SK-N-MC (cell line): Measurements from ENCODE around the gene CNOT6.

ENCODE experiments used
- DNase-seq: peaks from one replicate; pipeline ENCODE4 v3.0.0-alpha.2; 2011; ENCODE audit warnings: low read depth, low spot score
- H3K27ac ChIP-seq: fragments of 200-600 bp; sonication (generic); 2 replicates; pipeline ENCODE4 v1.5.1; 2016; ENCODE audit warnings: mixed run types
- H3K36me3 ChIP-seq: fragments of 200-600 bp; sonication (generic); 2 replicates; pipeline ENCODE4 v1.6.1; 2017; ENCODE audit warnings: antibody characterized with exemption, low read length, mixed read lengths; ENCODE audit not compliant: insufficient read depth
- H3K4me3 ChIP-seq: fragments of 200-600 bp; sonication (generic); 2 replicates; pipeline ENCODE4 v1.5.1; 2016
- H3K9ac ChIP-seq: fragments of 200-600 bp; sonication (generic); 2 replicates; pipeline ENCODE4 v1.8.0; 2017; ENCODE audit warnings: mixed run types, mixed read lengths; ENCODE audit not compliant: insufficient read length
- H3K9me3 ChIP-seq: fragments of 200-600 bp; sonication (generic); 2 replicates; pipeline ENCODE4 v1.6.1; 2017; ENCODE audit warnings: low read depth, mild to moderate bottlenecking, antibody characterized with exemption, low read length, moderate library complexity, mixed read lengths
- EZH2 ChIP-seq: fragments of 200-600 bp; sonication (generic); IDR thresholded peaks from one replicate; pipeline ENCODE4 v1.6.1; 2017; ENCODE audit warnings: antibody characterized with exemption
- FOXP2 ChIP-seq: optimal IDR thresholded peaks from 2 replicates; pipeline ENCODE3; 2011; ENCODE audit warnings: mild to moderate bottlenecking, moderate library complexity; ENCODE audit not compliant: insufficient read depth; ENCODE audit errors: extremely low read length, control extremely low read depth
- POLR2AphosphoS5 ChIP-seq: IDR thresholded peaks from 2 replicates; pipeline ENCODE4 v1.6.1; 2012; ENCODE audit warnings: mild to moderate bottlenecking, low read depth, low read length, borderline replicate concordance

Gene CNOT6

DNA sequence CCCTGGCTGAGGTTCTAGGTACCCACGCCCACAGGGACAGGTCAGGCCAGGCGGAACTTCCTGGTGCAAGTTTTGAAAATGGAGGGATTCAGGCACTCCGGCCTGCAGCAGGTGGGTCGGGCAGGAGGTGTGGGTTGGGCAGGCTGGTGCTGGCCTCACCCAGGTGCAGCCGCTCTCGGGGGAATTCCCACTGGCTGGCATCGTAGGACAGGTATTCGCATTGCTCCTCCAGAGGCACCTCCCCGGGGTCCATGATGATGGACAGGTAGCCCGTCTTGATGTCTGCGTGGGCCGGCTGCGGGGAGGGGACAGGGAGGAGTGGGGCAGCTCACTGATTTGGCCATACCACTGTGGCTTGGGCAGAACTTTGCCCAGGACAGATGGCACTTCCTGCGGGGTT is 125.8 kb downstream of the CNOT6 start:
- no peak overlapping the region for H3K9ac ChIP-seq
- no peaks in the 10 kb centered on the region for H3K9me3 ChIP-seq
- TF ChIP-seq EZH2: no peak
- no peak for TF ChIP-seq FOXP2
- no peak for TF ChIP-seq POLR2AphosphoS5
- no peak overlapping the region for H3K27ac ChIP-seq
- H3K4me3 ChIP-seq: no peak overlapping the region
- DNase-seq: no peak
- H3K36me3 ChIP-seq: no peaks in the 10 kb centered on the region

DNA sequence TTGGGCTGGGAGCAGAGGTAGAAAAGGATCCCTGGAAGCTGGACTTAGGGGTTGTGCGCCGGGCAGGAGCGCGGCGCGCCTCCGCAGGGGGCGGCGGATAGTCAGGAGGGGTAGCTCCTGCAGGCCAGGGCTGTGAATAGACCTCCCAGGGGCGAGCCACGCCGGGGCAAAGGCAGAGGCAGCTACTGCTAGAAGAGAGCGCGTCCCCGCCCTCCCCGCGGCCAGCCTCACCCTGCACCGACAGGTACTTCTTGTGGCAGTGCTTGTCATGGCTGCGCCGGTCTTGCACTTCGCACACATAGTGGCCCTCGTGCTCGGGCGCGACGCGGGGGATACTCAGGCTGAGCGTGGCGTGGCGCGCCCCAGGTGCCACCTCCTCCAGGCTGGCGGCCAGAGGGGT is 127.1 kb downstream of the CNOT6 start:
- no peaks in the 10 kb centered on the region for H3K9me3 ChIP-seq
- no peak overlapping the region for H3K9ac ChIP-seq
- no peak overlapping the region for H3K4me3 ChIP-seq
- H3K27ac ChIP-seq: no peak overlapping the region
- no peaks in the 10 kb centered on the region for H3K36me3 ChIP-seq
- no peak for DNase-seq
- TF ChIP-seq EZH2: no peak
- TF ChIP-seq FOXP2: no peak
- TF ChIP-seq POLR2AphosphoS5: no peak

DNA sequence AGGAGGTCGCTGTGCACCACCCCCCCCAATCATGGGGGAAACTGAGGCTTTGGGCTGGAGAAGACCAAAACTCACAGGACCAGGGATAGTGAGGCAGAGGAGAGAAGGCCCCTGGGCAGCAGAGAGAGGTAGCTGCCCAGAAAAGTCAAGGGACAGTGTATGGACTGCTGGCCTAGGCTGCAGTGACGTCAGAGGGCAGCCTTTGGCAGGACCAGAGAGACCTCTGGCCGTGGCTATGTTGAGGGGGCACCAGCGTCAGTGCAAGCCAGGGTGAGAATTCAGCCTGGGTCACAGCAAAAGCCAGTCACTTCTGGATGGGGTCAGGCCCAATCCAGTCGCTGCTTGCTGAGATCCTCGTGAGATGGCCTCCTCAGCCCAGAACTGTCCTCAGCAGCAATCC is 128.7 kb downstream of the CNOT6 start:
- Histone ChIP-seq H3K27ac (no peak overlapping the region), H3K4me3 (no peak overlapping the region), H3K9ac (no peak overlapping the region), H3K9me3 (no peaks in the 10 kb centered on the region), H3K36me3 (no peaks in the 10 kb centered on the region)
- no peak for DNase-seq
- TF ChIP-seq EZH2 (no peak), POLR2AphosphoS5 (no peak), FOXP2 (no peak)

DNA sequence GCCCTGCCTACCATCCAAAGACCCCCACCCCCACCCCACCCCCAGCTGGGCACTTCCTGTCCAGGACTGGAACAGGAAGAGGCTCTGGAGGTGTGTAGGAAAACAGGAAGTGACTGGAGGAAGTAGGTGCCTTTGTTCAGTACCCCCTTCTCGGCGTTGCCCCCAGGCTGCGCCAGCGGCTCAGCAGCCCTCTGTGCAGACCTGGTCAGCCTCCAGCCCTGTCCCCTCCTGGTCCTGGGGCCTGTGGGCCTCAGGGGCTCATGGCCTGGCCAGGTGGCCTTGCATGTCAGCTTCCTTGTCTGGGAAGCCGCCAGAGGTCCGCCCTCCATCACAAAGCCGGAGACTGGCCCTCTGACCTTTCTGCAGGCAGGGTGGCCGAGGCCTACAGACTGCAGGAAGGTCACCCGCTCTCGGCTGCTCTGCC is 129.2 kb downstream of the CNOT6 start:
- Histone ChIP-seq H3K9me3 (no peaks in the 10 kb centered on the region), H3K4me3 (no peak overlapping the region), H3K36me3 (no peaks in the 10 kb centered on the region), H3K27ac (no peak overlapping the region), H3K9ac (no peak overlapping the region)
- TF ChIP-seq FOXP2 (no peak), POLR2AphosphoS5 (no peak), EZH2 (no peak)
- no peak for DNase-seq

DNA sequence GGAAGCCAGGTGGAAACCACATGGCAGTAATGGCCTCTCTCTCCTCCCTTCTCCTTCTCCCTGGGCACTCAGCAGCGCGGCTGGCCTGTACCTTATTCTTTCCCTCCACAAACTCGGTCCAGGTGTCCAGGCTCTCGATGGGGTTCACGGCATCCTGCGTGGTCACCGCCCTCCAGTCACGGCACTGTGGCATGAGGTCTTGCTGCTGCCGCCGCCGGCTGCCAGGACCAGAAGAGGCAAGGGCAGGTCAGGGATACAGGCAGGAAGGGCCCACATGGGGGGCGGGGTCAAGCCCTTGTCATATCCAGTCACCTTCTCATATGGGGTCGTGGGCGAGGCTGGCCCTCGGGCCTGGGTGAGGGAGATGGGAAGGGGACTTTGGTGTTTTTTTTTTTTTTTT is 129.7 kb downstream of the CNOT6 start:
- DNase-seq: no peak
- H3K27ac ChIP-seq: no peak overlapping the region
- no peak for TF ChIP-seq EZH2

DNA sequence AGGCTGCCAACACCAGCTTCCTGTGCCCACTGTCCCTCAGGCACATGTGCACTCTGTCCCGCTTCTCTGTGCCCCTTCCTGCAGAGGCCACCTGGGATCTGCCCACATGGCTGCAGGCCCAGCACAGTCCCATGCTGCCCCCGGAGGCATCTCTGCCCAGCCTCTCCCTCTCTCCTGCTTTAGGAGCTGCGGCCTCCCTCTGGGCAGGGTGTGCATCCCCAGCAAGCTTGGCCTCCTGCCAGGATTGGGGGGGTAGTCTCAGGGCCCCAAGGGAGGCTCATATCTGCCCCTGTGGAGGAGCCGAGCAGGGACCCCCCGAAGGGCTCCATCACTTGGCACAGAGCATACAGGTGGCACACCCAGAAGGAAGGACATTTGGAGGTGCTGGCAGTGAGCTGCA is 130.4 kb downstream of the CNOT6 start:
- H3K9ac ChIP-seq: no peak overlapping the region
- no peaks in the 10 kb centered on the region for H3K36me3 ChIP-seq
- no peak for DNase-seq
- no peak overlapping the region for H3K4me3 ChIP-seq
- H3K27ac ChIP-seq: no peak overlapping the region
- TF ChIP-seq FOXP2: no peak
- no peak for TF ChIP-seq POLR2AphosphoS5
- TF ChIP-seq EZH2: no peak
- no peaks in the 10 kb centered on the region for H3K9me3 ChIP-seq

More for the DNA sequence above, 129.7 kb downstream of the CNOT6 start:
- Histone ChIP-seq H3K9me3 (no peaks in the 10 kb centered on the region), H3K9ac (no peak overlapping the region), H3K4me3 (no peak overlapping the region), H3K36me3 (no peaks in the 10 kb centered on the region)

DNA sequence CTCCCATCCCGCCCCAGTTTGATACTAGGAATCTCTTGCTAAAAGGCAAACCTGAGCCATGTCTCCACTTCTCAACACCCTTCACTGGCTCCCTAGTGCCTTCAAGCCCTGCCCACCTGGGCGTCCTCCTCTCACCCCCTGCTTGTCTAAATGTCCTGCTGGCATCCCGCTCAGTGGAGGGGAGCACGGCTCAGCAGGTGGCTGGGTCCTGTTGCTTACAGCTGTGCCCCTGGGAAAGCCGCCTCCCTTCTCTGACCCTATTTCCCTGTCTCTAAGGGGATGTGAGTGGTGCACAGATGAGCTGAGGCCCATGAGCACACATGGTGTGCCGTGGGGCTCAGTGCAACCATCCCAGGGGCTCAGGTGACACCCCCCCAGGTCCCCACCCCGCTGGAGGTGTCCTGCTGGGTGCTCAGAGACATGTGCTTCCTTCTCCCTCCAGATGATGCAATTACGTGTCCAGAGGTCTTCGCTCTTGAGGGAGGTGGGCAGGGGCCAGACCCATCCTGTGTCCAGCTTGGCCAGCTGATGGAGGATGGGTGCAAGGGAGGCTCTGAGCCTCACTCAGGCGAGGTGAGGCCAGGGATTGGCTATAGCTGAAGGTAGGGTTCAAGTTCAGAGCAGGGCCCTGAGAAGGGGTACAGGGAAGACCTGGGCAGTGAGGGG is 131.1 kb downstream of the CNOT6 start:
- Histone ChIP-seq H3K36me3 (no peaks in the 10 kb centered on the region), H3K4me3 (no peak overlapping the region), H3K9me3 (no peaks in the 10 kb centered on the region), H3K9ac (no peak overlapping the region), H3K27ac (no peak overlapping the region)
- TF ChIP-seq FOXP2: no peak
- TF ChIP-seq POLR2AphosphoS5: no peak
- TF ChIP-seq EZH2: no peak
- no peak for DNase-seq

DNA sequence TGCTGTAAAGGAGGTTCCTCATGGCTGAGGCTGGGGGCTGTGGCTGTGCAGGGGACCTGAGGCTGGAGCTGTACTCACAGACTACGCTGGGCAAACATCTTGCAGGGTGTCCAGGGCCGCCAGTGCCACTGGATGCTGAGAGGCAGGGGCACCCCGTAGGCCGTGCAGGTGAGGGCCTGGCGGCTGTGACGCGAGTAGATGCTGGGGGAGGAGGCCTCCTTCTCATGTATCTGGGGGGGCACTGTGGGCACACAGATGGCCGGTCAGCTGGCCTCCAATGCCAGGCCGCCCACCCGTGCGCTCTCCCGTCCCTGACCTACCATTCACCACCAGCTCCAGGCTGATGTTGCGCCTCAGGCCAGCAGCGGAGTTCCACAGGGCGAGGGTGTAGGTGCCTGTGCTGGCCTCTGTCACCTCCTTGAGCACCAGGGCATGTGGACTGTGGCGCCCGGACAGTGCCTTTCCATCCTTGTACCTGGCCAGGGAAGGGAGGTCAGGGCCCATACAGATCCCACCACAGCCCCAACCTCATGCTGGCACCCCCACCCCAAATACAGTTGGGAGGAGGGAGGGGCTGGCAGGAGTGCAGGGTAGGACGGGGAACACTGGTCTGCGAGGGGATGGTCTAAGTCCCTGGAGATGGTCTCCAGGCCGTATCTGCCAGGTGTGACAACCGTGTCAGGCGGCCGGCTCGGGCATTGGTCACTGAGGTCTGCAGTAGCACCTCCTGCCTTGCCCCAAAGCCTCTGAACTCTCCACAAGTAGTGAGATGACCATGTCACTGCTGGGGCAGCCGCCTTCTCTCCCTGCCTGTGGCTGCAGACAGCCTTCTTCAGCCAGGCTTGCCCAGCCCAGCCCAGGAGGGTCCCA is 131.8 kb downstream of the CNOT6 start:
- H3K27ac ChIP-seq: no peak overlapping the region
- TF ChIP-seq EZH2: no peak
- TF ChIP-seq FOXP2: no peak
- TF ChIP-seq POLR2AphosphoS5: no peak

More for the DNA sequence above, 131.8 kb downstream of the CNOT6 start:
- H3K36me3 ChIP-seq: no peaks in the 10 kb centered on the region
- no peak overlapping the region for H3K9ac ChIP-seq
- no peaks in the 10 kb centered on the region for H3K9me3 ChIP-seq
- no peak for DNase-seq
- no peak overlapping the region for H3K4me3 ChIP-seq
